HepG2 (cell line): ENCODE measurements around the gene SMPD3. TPM values are rescaled to one million over a fixed set of nuclear protein-coding genes. Genes with fewer than 3 reads are reported as not detected.

Experiments used
- ATAC-seq: fragments of 200-7000 bp; cut with Tn5 transposase; 3 replicates; pipeline ENCODE4 v1.9.1; 2020; ENCODE audit warnings: mild to moderate bottlenecking, moderate library complexity
- BruUV-seq: library from RNA; stranded (reverse); fragments of 400-500 nt; replicated peaks from 2 replicates; lab custom pipeline; 2021; lab: Mats Ljungman, UMichigan
- CTCF ChIA-PET: fragments of 300-600 bp; formaldehyde crosslinking; extraction: SDS; loops from one replicate; lab custom pipeline; 2021; ENCODE audit warnings: low total read pairs, inconsistent platforms, low intra/inter-chr PET ratio; lab: Yijun Ruan, JAX
- POLR2A ChIA-PET: fragments of 350-600 bp; sonication (Branson Sonifier 250); formaldehyde crosslinking; loops from one replicate; lab custom pipeline; 2020; ENCODE audit warnings: antibody characterized with exemption, inconsistent platforms; lab: Yijun Ruan, JAX
- DNase-seq: peaks from one replicate; pipeline ENCODE4 v3.0.0-alpha.2; 2015; ENCODE audit warnings: low spot score
- FAIRE-seq: peaks from 3 replicates; lab custom pipeline; 2011; peaks lifted over from hg19 to GRCh38; lab: Jason Lieb, UNC
- H2AFZ ChIP-seq: one replicate; pipeline ENCODE4 v1.6.1; 2011; ENCODE audit warnings: low read length, inconsistent platforms
- H3K27ac ChIP-seq: fragments of 300-600 bp; 3 replicates; pipeline ENCODE4 v1.8.0; 2011; ENCODE audit warnings: mixed run types, mild to moderate bottlenecking, mixed read lengths, low read length, inconsistent platforms; ENCODE audit not compliant: insufficient read depth; ENCODE audit errors: extremely low read length
- H3K27me3 ChIP-seq, 2 experiments: fragments of 200-600 bp in 1 of 2; 2 replicates in 1 of 2; 3 replicates in 1 of 2; pipeline versions ENCODE4 v1.6.0 to v1.8.0; 2011; ENCODE audit warnings: low read length in 2 of 2, mild to moderate bottlenecking in 2 of 2, moderate library complexity in 2 of 2, inconsistent platforms in 1 of 2; ENCODE audit not compliant: insufficient read depth in 2 of 2, control insufficient read depth in 1 of 2
- H3K36me3 ChIP-seq, 2 experiments: fragments of 200-600 bp in 1 of 2; replicated peaks in 1 of 2; 2 replicates in 1 of 2; 3 replicates in 1 of 2; pipeline versions ENCODE4 v1.5.1 to v1.8.0; 2011; ENCODE audit warnings: low read length in 2 of 2, inconsistent platforms in 1 of 2; ENCODE audit not compliant: insufficient read depth in 2 of 2, control insufficient read depth in 1 of 2
- H3K4me1 ChIP-seq: 2 replicates; pipeline ENCODE4 v1.5.1; 2012; ENCODE audit warnings: low read length, inconsistent platforms; ENCODE audit not compliant: insufficient read depth
- H3K4me2 ChIP-seq: 2 replicates; pipeline ENCODE4 v1.6.0; 2011; ENCODE audit warnings: low read depth, low read length, inconsistent platforms
- H3K4me3 ChIP-seq, 3 experiments: fragments of 200-600 bp in 1 of 3; sonication (generic), shearing (Covaris generic) in 1 of 3; replicated peaks in 1 of 3; 2 replicates each; pipeline ENCODE4 v1.5.1; 2011 to 2016; ENCODE audit warnings: low read length in 3 of 3, inconsistent platforms in 2 of 3, low read depth in 2 of 3, mild to moderate bottlenecking in 2 of 3, control low read depth in 1 of 3, mixed read lengths in 1 of 3; ENCODE audit not compliant: insufficient read depth in 1 of 3
- H3K79me2 ChIP-seq: one replicate; pipeline ENCODE4 v1.6.1; 2011; ENCODE audit warnings: low read length, inconsistent platforms; ENCODE audit not compliant: insufficient read depth
- H3K9ac ChIP-seq: 2 replicates; pipeline ENCODE4 v1.6.0; 2011; ENCODE audit warnings: mild to moderate bottlenecking, low read depth, low read length, inconsistent platforms; ENCODE audit not compliant: insufficient read depth
- H3K9me3 ChIP-seq: 2 replicates; pipeline ENCODE4 v1.5.1; 2012; ENCODE audit warnings: mild to moderate bottlenecking, low read length
- H4K20me1 ChIP-seq: 2 replicates; pipeline ENCODE4 v1.6.0; 2011; ENCODE audit warnings: inconsistent platforms, mild to moderate bottlenecking, low read length, moderate library complexity; ENCODE audit not compliant: insufficient read depth
- AGO2 ChIP-seq: fragments of 200-400 bp; formaldehyde crosslinking; optimal IDR thresholded peaks from 2 replicates; pipeline ENCODE3; 2017; ENCODE audit warnings: mild to moderate bottlenecking, low read depth, low read length, moderate library complexity
- ARID4A ChIP-seq: sonication (generic); formaldehyde crosslinking; IDR thresholded peaks from 2 replicates; pipeline ENCODE4 v1.5.0; 2020; ENCODE audit warnings: mild to moderate bottlenecking, missing genetic modification reagents, borderline replicate concordance
- ARNTL ChIP-seq: sonication (generic); formaldehyde crosslinking; IDR thresholded peaks from 2 replicates; pipeline ENCODE4 v1.4.0; 2020; ENCODE audit warnings: mild to moderate bottlenecking, missing genetic modification reagents
- HNF4G ChIP-seq, 2 experiments: sonication (generic) in 1 of 2; formaldehyde crosslinking in 1 of 2; IDR thresholded peaks; 2 replicates each; pipeline versions ENCODE4 v1.4.0 to v1.6.1; 2011 to 2020; ENCODE audit warnings: borderline replicate concordance in 2 of 2, low read depth in 2 of 2, mild to moderate bottlenecking in 2 of 2, low read length in 1 of 2, missing genetic modification reagents in 1 of 2, moderate library complexity in 1 of 2
- NFATC3 ChIP-seq: sonication (generic); formaldehyde crosslinking; IDR thresholded peaks from 2 replicates; pipeline ENCODE4 v1.5.1; 2020; ENCODE audit warnings: mild to moderate bottlenecking, missing genetic modification reagents
- SUZ12 ChIP-seq: fragments of 150-350 bp; IDR thresholded peaks from 2 replicates; pipeline ENCODE4 v1.6.1; 2014; ENCODE audit warnings: low read depth, low read length
- WGBS: methylation state at CpG from one replicate; pipeline ENCODE4 v1.1.6; 2017; ENCODE audit warnings: low lambda C conversion rate; 5-methylcytosine and 5-hydroxymethylcytosine counted together
- in situ Hi-C: cut with HindIII; loops from 2 replicates; pipeline ENCODE4 v1.10.0; 2017; ENCODE audit warnings: low pct_unique_long_range_greater_than_20kb; ENCODE audit not compliant: extremely low pct_ligation_motif_present
- intact Hi-C: fragments of 100-400 bp; cut with micrococcal nuclease; formaldehyde crosslinking; loops from one replicate; pipeline ENCODE4 v1.10.0; 2022; ENCODE audit not compliant: unreplicated experiment
- polyA plus RNA-seq, 8 experiments: library from polyadenylated mRNA; depleted of rRNA in 3 of 8; stranded (reverse) in 7 of 8; unstranded in 1 of 8; fragments of >200 nt; fragmentation: Illumina TruSeq in 4 of 8; extraction: Trizol in 4 of 8; gene quantifications; 2 replicates each; pipeline versions ENCODE4 v1.2.1 to v1.2.3, GENCODE V29; 2011 to 2016; ENCODE audit warnings: low read depth in 4 of 8, missing spikeins in 1 of 8, mixed read lengths in 1 of 8; ENCODE audit not compliant: insufficient read depth in 1 of 8
- total RNA-seq, 5 experiments: library from RNA; depleted of rRNA; stranded (reverse); fragments of >200 nt; fragmentation: Illumina TruSeq; extraction: Trizol; gene quantifications; 2 replicates each; pipeline ENCODE4 v1.2.3, GENCODE V29; 2016; ENCODE audit warnings: low read depth in 1 of 5

Gene SMPD3
- total and polyA plus RNA-seq, 2 of the 13 experiments (the other 11 are each of a cell fraction or from before 2014, with no cell fraction given): 0.07 to 0.32 TPM

- H3K9me3 ChIP-seq: no peaks in the 10 kb centered on the region
- no peak overlapping the region for H3K4me3 ChIP-seq
- H3K27ac ChIP-seq: no peak overlapping the region
- peaks cover 2 to 20% of the 10 kb centered on the region in 2 experiments; a peak in 2 of 5 replicates for H3K27me3 ChIP-seq
- no TSS peak for BruUV-seq
- H3K79me2 ChIP-seq: no peaks in the 10 kb centered on the region
- H3K4me2 ChIP-seq: no peak overlapping the region
- in situ Hi-C loops: no loop called here
- H3K36me3 ChIP-seq: no peaks in the 10 kb centered on the region
- DNase-seq (no peak), FAIRE-seq (no peak), ATAC-seq (peak; percentile 43)
- 29% methylated on average over 6 of the region's 6 CpGs for WGBS
- CTCF ChIA-PET: no interaction called here
- no peak for TF ChIP-seq ARID4A
- TF ChIP-seq AGO2: no peak
- TF ChIP-seq ARNTL (CRISPR knock-in tag): no peak
- TF ChIP-seq HNF4G (IDR thresholded peaks at IDR 0.05; ENCODE audit: borderline replicate concordance, low read depth, low read length): no peak
- no peak for TF ChIP-seq HNF4G (CRISPR knock-in tag; IDR thresholded peaks at IDR 0.05; ENCODE audit: borderline replicate concordance, low read depth)
- TF ChIP-seq SUZ12: no peak
- no peak for TF ChIP-seq NFATC3 (CRISPR knock-in tag)
- intact Hi-C loops: no loop called here
- H4K20me1 ChIP-seq: no peaks in the 10 kb centered on the region; the same call in 1 of the 2 replicates
- no peaks in the 10 kb centered on the region; the same call in 1 of the 2 replicates for H3K4me1 ChIP-seq
- no peak overlapping the region for H2AFZ ChIP-seq
- POLR2A ChIA-PET: no interaction called here
- no peak overlapping the region for H3K9ac ChIP-seq
Measured at GRCh38 chr16:68408967-68409366, 39.3 kb downstream of the SMPD3 start.
